Activated CD8-positive, alpha-beta memory T cell treated with anti-CD3 and anti-CD28 coated beads, Interleukin-2, amount 50 U/mL, for 24 hours (primary cell): ENCODE data around the gene DOP1A.
"Not testable (repeated sequence)": the region's sequence is repeated elsewhere in the genome, so short reads cannot be mapped to it uniquely, and the experiment has no call there.

ENCODE experiments used
- DNase-seq: peaks from one replicate; pipeline ENCODE4 v3.0.0-alpha.2; 2020; ENCODE audit errors: extremely low read depth

DOP1A gene

GRCh38 chr6:83153883-83154521 lies 86.5 kb downstream of the DOP1A start:
- DNase-seq: no peak

- DNase-seq: no peak
These were observed 88.3 kb downstream of the DOP1A start for GRCh38 chr6:83155794-83156193.

- no peak for DNase-seq
These were observed 92.7 kb downstream of the DOP1A start for GRCh38 chr6:83160167-83160566.

- DNase-seq: no peak
These were observed 100.3 kb downstream of the DOP1A start for GRCh38 chr6:83167726-83168278.

GRCh38 chr6:83168556-83168955 lies 101.1 kb downstream of the DOP1A start:
- no peak for DNase-seq

- no peak for DNase-seq
These were observed 101.6 kb downstream of the DOP1A start for GRCh38 chr6:83169106-83169505.

- no peak for DNase-seq
These were observed 102.0 kb downstream of the DOP1A start for GRCh38 chr6:83169511-83169910.

- DNase-seq: no peak
These were observed 108.8 kb downstream of the DOP1A start for GRCh38 chr6:83176246-83176645.

GRCh38 chr6:83180426-83180950 lies 113.0 kb downstream of the DOP1A start:
- DNase-seq: no peak

- DNase-seq: no peak
These were observed 114.6 kb downstream of the DOP1A start for GRCh38 chr6:83182114-83182513.

- no peak for DNase-seq
These were observed 115.8 kb downstream of the DOP1A start for GRCh38 chr6:83183082-83183828.

- DNase-seq: no peak
These were observed 117.6 kb downstream of the DOP1A start for GRCh38 chr6:83185096-83185495.

- no peak for DNase-seq
These were observed 121.0 kb downstream of the DOP1A start for GRCh38 chr6:83188501-83188900.

- DNase-seq: no peak
These were observed 123.2 kb downstream of the DOP1A start for GRCh38 chr6:83190626-83191025.

- not testable (repeated sequence) for DNase-seq
These were observed 124.5 kb downstream of the DOP1A start for GRCh38 chr6:83191974-83192373.

- no peak for DNase-seq
These were observed 125.0 kb downstream of the DOP1A start for GRCh38 chr6:83192456-83192855.

GRCh38 chr6:83192871-83193746 lies 125.6 kb downstream of the DOP1A start, which contains the start of the genes PGM3 and RWDD2A:
Gene PGM3 (minus strand): TSS chr6:83193265. CDS start chr6:83191012, 2,253 bp downstream.
Gene RWDD2A (plus strand): TSS chr6:83193357. CDS start chr6:83194452, 1,095 bp downstream.
- DNase-seq: peak; percentile 57

- no peak for DNase-seq
These were observed 126.5 kb downstream of the DOP1A start for GRCh38 chr6:83193747-83194566.

GRCh38 chr6:83198486-83199172 lies 131.2 kb downstream of the DOP1A start:
- DNase-seq: no peak

GRCh38 chr6:83199173-83199862 lies 131.8 kb downstream of the DOP1A start:
- no peak for DNase-seq
